OCI-LY3 (cell line): ENCODE results near the gene L3MBTL3.
A peak's percentile ranks its signal among the peaks of the same experiment; 100 is the strongest.
"Not testable (repeated sequence)": the region's sequence is repeated elsewhere in the genome, so short reads cannot be mapped to it uniquely, and the experiment has no call there.

Experiments used
- H2AFZ ChIP-seq: fragments of 200-600, 300-600 bp; shearing (Covaris generic); 2 replicates; pipeline ENCODE4 v1.6.0; 2014; ENCODE audit warnings: antibody characterized with exemption, low read depth, low read length
- H3K27ac ChIP-seq: fragments of 200-600, 300-600 bp; sonication (generic); 2 replicates; pipeline ENCODE4 v1.5.1; 2014; ENCODE audit warnings: mild to moderate bottlenecking, low read length, moderate library complexity, mixed read lengths
- H3K27me3 ChIP-seq: fragments of 200-600, 300-600 bp; sonication (generic); 2 replicates; pipeline ENCODE4 v1.6.1; 2014; ENCODE audit warnings: low read depth, low read length, mixed read lengths
- H3K36me3 ChIP-seq: fragments of 200-600, 300-600 bp; sonication (generic); replicated peaks from 2 replicates; pipeline ENCODE3; 2014; ENCODE audit warnings: low read depth, low read length, mixed read lengths
- H3K4me1 ChIP-seq: fragments of 300-600, 200-600 bp; sonication (generic); 2 replicates; pipeline ENCODE4 v1.6.1; 2014; ENCODE audit warnings: low read length, mixed read lengths
- H3K4me2 ChIP-seq: fragments of 200-600, 300-600 bp; sonication (generic); 2 replicates; pipeline ENCODE4 v1.6.1; 2014; ENCODE audit warnings: low read length, mixed read lengths
- H3K4me3 ChIP-seq: fragments of 300-600, 200-600 bp; sonication (generic); 2 replicates; pipeline ENCODE4 v1.5.1; 2014; ENCODE audit warnings: antibody characterized with exemption, mild to moderate bottlenecking, low read length, moderate library complexity
- H3K79me2 ChIP-seq: fragments of 300-600, 200-600 bp; shearing (Covaris generic); 2 replicates; pipeline ENCODE4 v1.6.1; 2014; ENCODE audit warnings: mild to moderate bottlenecking, low read length, mixed read lengths
- H3K9ac ChIP-seq: fragments of 300-600, 200-600 bp; shearing (Covaris generic); 2 replicates; pipeline ENCODE4 v1.6.0; 2014; ENCODE audit warnings: mild to moderate bottlenecking, low read length, moderate library complexity
- H3K9me3 ChIP-seq: fragments of 200-600, 300-600 bp; shearing (Covaris generic); 2 replicates; pipeline ENCODE4 v1.6.1; 2014; ENCODE audit warnings: low read length, mixed read lengths; ENCODE audit not compliant: insufficient read depth
- H4K20me1 ChIP-seq: fragments of 200-600, 300-600 bp; sonication (generic); 2 replicates; pipeline ENCODE4 v1.6.1; 2016; ENCODE audit warnings: low read length, mixed read lengths; ENCODE audit not compliant: insufficient read depth
- EZH2phosphoT487 ChIP-seq: fragments of 200-600 bp; shearing (Covaris generic); IDR thresholded peaks from 2 replicates; pipeline ENCODE4 v1.6.1; 2018; ENCODE audit warnings: antibody characterized with exemption, mixed run types, low read depth
- TF ChIP-seq, protein P1 (sequence below): fragments of 200-600, 300-600 bp; sonication (generic); IDR thresholded peaks from 2 replicates; pipeline ENCODE4 v1.5.1; 2014; ENCODE audit warnings: antibody characterized with exemption, low read length, low read depth

Gene L3MBTL3

DNA sequence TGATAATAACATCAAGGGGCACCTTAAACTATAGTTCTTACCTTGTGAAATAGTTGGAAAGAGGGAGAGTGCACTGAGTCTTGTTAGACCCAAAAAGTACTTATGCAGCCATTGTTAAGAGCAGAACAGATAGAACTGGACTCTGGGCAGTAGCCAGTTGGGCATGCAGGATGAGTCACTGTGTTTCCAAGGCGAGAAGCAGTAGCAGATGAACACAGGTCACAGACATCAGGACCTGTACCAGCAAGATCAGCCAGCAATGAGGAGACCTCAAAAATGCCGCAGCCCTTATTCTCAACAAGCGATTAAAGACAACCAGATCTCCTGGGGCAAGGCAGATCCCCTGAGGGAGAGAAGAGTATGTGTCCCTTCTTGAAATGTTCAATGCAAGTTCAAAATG is 125.3 kb downstream of the L3MBTL3 start:
- no peaks in the 10 kb centered on the region for H4K20me1 ChIP-seq
- no peaks in the 10 kb centered on the region for H3K9me3 ChIP-seq
- no peaks in the 10 kb centered on the region for H3K27me3 ChIP-seq
- H3K36me3 ChIP-seq = no peaks in the 10 kb centered on the region
- no peaks in the 10 kb centered on the region for H3K79me2 ChIP-seq
- no peak overlapping the region for H2AFZ ChIP-seq
- no peak overlapping the region for H3K4me2 ChIP-seq
- TF ChIP-seq EZH2phosphoT487 = no peak
- TF ChIP-seq, protein P1, sequence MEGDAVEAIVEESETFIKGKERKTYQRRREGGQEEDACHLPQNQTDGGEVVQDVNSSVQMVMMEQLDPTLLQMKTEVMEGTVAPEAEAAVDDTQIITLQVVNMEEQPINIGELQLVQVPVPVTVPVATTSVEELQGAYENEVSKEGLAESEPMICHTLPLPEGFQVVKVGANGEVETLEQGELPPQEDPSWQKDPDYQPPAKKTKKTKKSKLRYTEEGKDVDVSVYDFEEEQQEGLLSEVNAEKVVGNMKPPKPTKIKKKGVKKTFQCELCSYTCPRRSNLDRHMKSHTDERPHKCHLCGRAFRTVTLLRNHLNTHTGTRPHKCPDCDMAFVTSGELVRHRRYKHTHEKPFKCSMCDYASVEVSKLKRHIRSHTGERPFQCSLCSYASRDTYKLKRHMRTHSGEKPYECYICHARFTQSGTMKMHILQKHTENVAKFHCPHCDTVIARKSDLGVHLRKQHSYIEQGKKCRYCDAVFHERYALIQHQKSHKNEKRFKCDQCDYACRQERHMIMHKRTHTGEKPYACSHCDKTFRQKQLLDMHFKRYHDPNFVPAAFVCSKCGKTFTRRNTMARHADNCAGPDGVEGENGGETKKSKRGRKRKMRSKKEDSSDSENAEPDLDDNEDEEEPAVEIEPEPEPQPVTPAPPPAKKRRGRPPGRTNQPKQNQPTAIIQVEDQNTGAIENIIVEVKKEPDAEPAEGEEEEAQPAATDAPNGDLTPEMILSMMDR = no peak
- H3K4me1 ChIP-seq = peaks cover 7% of the 10 kb centered on the region
- no peak overlapping the region for H3K9ac ChIP-seq
- no peak overlapping the region for H3K27ac ChIP-seq
- H3K4me3 ChIP-seq = no peak overlapping the region

DNA sequence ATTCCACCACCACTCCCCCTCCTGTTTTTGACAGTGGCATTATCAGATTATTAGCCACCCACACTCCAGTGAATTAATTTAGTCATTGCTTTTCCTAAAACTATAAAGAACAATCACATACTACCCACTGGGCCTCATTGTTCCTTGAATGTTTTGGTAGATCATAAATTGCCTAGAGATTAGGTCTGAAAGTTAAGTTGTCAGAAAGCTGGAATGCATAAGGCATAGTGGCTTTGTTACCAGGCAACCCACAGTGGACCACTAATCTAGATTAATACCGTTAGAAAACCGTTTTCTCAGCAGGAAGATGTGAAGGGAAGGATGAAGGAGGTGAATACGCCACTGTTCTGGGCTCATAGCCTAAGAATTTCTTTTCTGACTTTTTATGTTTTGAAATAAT is 128.7 kb downstream of the L3MBTL3 start:
- no peaks in the 10 kb centered on the region for H3K9me3 ChIP-seq
- no peaks in the 10 kb centered on the region for H4K20me1 ChIP-seq
- H3K9ac ChIP-seq = no peak overlapping the region
- H3K4me1 ChIP-seq = peaks cover 4% of the 10 kb centered on the region
- no peaks in the 10 kb centered on the region for H3K79me2 ChIP-seq
- H3K27me3 ChIP-seq = no peaks in the 10 kb centered on the region
- no peak overlapping the region for H2AFZ ChIP-seq
- no peak overlapping the region for H3K4me2 ChIP-seq
- no peak overlapping the region for H3K4me3 ChIP-seq
- no peak overlapping the region for H3K27ac ChIP-seq
- TF ChIP-seq, protein P1 = no peak
- no peak for TF ChIP-seq EZH2phosphoT487
- H3K36me3 ChIP-seq = no peaks in the 10 kb centered on the region

DNA sequence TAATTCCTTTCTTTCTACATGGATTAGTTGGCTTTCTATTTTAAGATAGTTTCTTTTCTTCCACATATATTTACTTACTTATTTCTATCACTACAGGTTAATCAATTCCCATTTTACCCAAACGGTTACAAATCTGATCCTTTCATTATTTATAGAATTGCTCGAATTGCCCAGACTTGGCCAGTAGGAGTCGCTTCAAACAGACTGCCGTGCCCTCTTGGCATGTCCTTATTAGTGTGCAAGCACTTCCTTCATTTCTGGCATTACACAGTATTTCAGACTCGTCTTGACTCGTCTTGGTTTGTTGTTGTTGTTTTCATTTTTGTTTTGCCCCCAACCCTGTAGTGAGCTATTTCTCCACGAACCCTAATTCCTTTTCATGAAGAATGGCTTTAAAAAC is 129.8 kb downstream of the L3MBTL3 start:
- no peaks in the 10 kb centered on the region for H3K27me3 ChIP-seq
- H4K20me1 ChIP-seq = no peaks in the 10 kb centered on the region
- no peak overlapping the region for H3K27ac ChIP-seq
- H3K79me2 ChIP-seq = no peaks in the 10 kb centered on the region
- H3K9me3 ChIP-seq = no peaks in the 10 kb centered on the region
- H3K4me2 ChIP-seq = peak overlapping the region; percentile 50
- no peak for TF ChIP-seq EZH2phosphoT487
- TF ChIP-seq, protein P1 = peak; percentile 72
- peak overlapping the region; percentile 36; the same call in 1 of the 2 replicates for H3K9ac ChIP-seq
- peaks cover 4% of the 10 kb centered on the region for H3K4me1 ChIP-seq
- peak overlapping the region; percentile 31 for H3K4me3 ChIP-seq
- H2AFZ ChIP-seq = peak overlapping the region; percentile 86
- H3K36me3 ChIP-seq = no peaks in the 10 kb centered on the region

DNA sequence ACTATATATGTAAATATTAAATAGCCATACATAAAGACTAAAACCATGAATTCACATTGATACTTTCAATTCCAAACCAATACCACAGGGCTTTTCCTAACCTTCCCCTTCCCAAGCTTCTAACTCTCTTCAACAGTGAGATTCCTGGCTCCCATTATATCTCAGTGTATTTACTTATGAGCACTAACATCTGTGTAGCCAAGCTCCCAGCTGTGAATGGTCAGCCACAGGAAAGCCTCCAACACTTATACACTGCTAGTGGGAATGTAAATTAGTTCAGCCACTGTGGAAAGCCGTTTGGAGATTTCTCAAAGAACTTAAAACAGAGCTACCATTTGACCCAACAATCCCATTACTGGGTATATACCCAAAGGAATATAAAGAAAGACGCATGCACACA is 130.6 kb downstream of the L3MBTL3 start:
- H3K9ac ChIP-seq, H3K4me3 ChIP-seq, H3K27ac ChIP-seq, H3K27me3 ChIP-seq, H4K20me1 ChIP-seq, H3K79me2 ChIP-seq, H3K4me2 ChIP-seq, H3K9me3 ChIP-seq, H3K36me3 ChIP-seq, H3K4me1 ChIP-seq, H2AFZ ChIP-seq: not testable (repeated sequence)

DNA sequence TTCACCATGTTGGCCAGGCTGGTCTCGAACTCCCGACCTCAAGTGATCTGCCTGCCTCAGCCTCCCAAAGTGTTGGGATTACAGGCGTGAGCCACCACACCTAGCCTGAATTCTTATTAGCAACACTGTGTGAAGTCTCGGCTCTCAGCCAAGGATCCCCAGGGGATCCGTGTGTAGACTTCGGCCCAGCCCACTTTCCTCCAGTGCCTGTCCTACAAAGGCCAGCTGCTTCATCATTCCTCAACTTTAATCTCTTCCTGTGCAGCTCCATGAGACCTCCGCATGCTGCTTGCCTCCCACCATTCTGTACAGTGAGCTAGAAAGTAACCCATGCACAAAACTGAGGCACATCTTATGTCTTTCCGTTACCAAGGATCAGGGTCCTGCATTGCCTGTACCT is 132.5 kb downstream of the L3MBTL3 start:
- H3K9me3 ChIP-seq = no peaks in the 10 kb centered on the region
- no peaks in the 10 kb centered on the region for H3K36me3 ChIP-seq
- TF ChIP-seq, protein P1 = no peak
- no peak for TF ChIP-seq EZH2phosphoT487
- no peaks in the 10 kb centered on the region for H3K79me2 ChIP-seq
- H2AFZ ChIP-seq = no peak overlapping the region
- no peak overlapping the region for H3K4me3 ChIP-seq
- H4K20me1 ChIP-seq = no peaks in the 10 kb centered on the region
- H3K27ac ChIP-seq = no peak overlapping the region
- H3K4me1 ChIP-seq = peaks cover 8% of the 10 kb centered on the region
- no peak overlapping the region for H3K4me2 ChIP-seq
- no peak overlapping the region for H3K9ac ChIP-seq
- H3K27me3 ChIP-seq = no peaks in the 10 kb centered on the region
